IPS-18a (cell line): ENCODE results near the gene USP12.

Source experiments
- H3K27ac ChIP-seq: one replicate; pipeline ENCODE4 v1.5.1; 2013; ENCODE audit warnings: low read length
- H3K27me3 ChIP-seq: one replicate; pipeline ENCODE4 v1.6.1; 2013; ENCODE audit warnings: mild to moderate bottlenecking, low read length; ENCODE audit not compliant: control insufficient read depth, insufficient read depth
- H3K36me3 ChIP-seq: one replicate; pipeline ENCODE4 v1.6.1; 2013; ENCODE audit warnings: low read depth, low read length; ENCODE audit not compliant: control insufficient read depth
- H3K4me1 ChIP-seq: one replicate; pipeline ENCODE4 v1.6.1; 2013; ENCODE audit warnings: low read depth, low read length; ENCODE audit not compliant: control insufficient read depth
- H3K4me3 ChIP-seq: one replicate; pipeline ENCODE4 v1.5.1; 2013; ENCODE audit warnings: low read length
- H3K9ac ChIP-seq: one replicate; pipeline ENCODE4 v1.6.1; 2013; ENCODE audit warnings: mild to moderate bottlenecking, low read length, moderate library complexity
- H3K9me3 ChIP-seq: one replicate; pipeline ENCODE4 v1.6.1; 2013; ENCODE audit warnings: low read depth, low read length; ENCODE audit not compliant: control insufficient read depth

Gene USP12

GRCh38 chr13:27023385-27024073 is 148.1 kb downstream of the USP12 start:
- no peaks in the 10 kb centered on the region for H3K27me3 ChIP-seq
- no peak overlapping the region for H3K27ac ChIP-seq
- peaks cover 3% of the 10 kb centered on the region for H3K4me1 ChIP-seq
- H3K4me3 ChIP-seq, result no peak overlapping the region
- no peaks in the 10 kb centered on the region for H3K36me3 ChIP-seq
- no peaks in the 10 kb centered on the region for H3K9me3 ChIP-seq
- no peak overlapping the region for H3K9ac ChIP-seq

GRCh38 chr13:27022571-27023311 is 148.9 kb downstream of the USP12 start:
- H3K27me3 ChIP-seq, result no peaks in the 10 kb centered on the region
- no peak overlapping the region for H3K4me3 ChIP-seq
- peaks cover 5% of the 10 kb centered on the region for H3K4me1 ChIP-seq
- H3K9me3 ChIP-seq, result no peaks in the 10 kb centered on the region
- H3K9ac ChIP-seq, result no peak overlapping the region
- no peak overlapping the region for H3K27ac ChIP-seq
- H3K36me3 ChIP-seq, result no peaks in the 10 kb centered on the region

GRCh38 chr13:27020415-27020814 is 151.2 kb downstream of the USP12 start:
- Histone ChIP-seq H3K27ac (no peak overlapping the region), H3K4me1 (peaks cover 5% of the 10 kb centered on the region), H3K9me3 (no peaks in the 10 kb centered on the region), H3K4me3 (no peak overlapping the region), H3K9ac (no peak overlapping the region), H3K36me3 (no peaks in the 10 kb centered on the region), H3K27me3 (no peaks in the 10 kb centered on the region)

- H3K27ac ChIP-seq, result no peak overlapping the region
- no peaks in the 10 kb centered on the region for H3K27me3 ChIP-seq
- H3K9me3 ChIP-seq, result no peaks in the 10 kb centered on the region
- no peaks in the 10 kb centered on the region for H3K36me3 ChIP-seq
- peaks cover 5% of the 10 kb centered on the region for H3K4me1 ChIP-seq
- no peak overlapping the region for H3K4me3 ChIP-seq
- H3K9ac ChIP-seq, result no peak overlapping the region
Observed at GRCh38 chr13:27018882-27019281, 152.7 kb downstream of the USP12 start.

GRCh38 chr13:27018344-27018861 is 153.2 kb downstream of the USP12 start:
- Histone ChIP-seq H3K4me3 (no peak overlapping the region), H3K27ac (no peak overlapping the region), H3K9ac (no peak overlapping the region), H3K9me3 (no peaks in the 10 kb centered on the region), H3K4me1 (peaks cover 5% of the 10 kb centered on the region), H3K27me3 (no peaks in the 10 kb centered on the region), H3K36me3 (no peaks in the 10 kb centered on the region)

DNA sequence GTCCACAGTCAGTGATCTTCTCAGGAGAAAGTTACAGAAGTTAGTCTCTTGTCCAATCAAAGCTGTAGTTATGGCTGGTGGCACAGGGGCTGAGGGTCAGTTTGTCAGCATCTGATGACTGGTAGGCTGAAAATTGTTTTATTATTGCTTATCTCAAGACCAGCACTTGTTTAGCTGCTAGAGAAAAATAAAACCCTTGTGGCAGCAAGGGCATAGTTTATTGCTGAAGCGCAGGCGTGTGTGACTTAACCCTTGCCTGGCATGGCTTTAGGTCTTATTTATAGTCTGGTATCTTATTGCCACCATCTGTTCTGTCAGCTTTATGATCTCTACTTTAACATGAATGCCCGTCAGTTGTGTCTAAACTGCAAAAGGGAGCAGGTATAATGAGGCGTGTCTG is 154.7 kb downstream of the USP12 start:
- Histone ChIP-seq H3K4me1 (peaks cover 5% of the 10 kb centered on the region), H3K4me3 (no peak overlapping the region), H3K9me3 (no peaks in the 10 kb centered on the region), H3K27ac (no peak overlapping the region), H3K36me3 (no peaks in the 10 kb centered on the region), H3K9ac (no peak overlapping the region), H3K27me3 (no peaks in the 10 kb centered on the region)
